H9 (cell line): Measurements from ENCODE around the gene BIRC5. TPM values are rescaled to one million over a fixed set of nuclear protein-coding genes. Genes with fewer than 3 reads are reported as not detected.

Experiments
- DNase-seq: peaks from one replicate; pipeline ENCODE4 v3.0.0-alpha.2; 2017
- H2AFZ ChIP-seq: one replicate; pipeline ENCODE4 v1.6.1; 2013; ENCODE audit warnings: mild to moderate bottlenecking, low read length, control low read depth, moderate library complexity
- H2AK5ac ChIP-seq: 2 replicates; pipeline ENCODE4 v1.6.1; 2013; ENCODE audit warnings: low read length, control low read depth, mixed read lengths; ENCODE audit not compliant: insufficient read length
- H2BK120ac ChIP-seq: one replicate; pipeline ENCODE4 v1.6.1; 2013; ENCODE audit warnings: low read depth, mild to moderate bottlenecking, low read length, control low read depth, inconsistent platforms; ENCODE audit not compliant: poor library complexity, severe bottlenecking
- H2BK12ac ChIP-seq: 2 replicates; pipeline ENCODE4 v1.6.1; 2013; ENCODE audit warnings: low read length, control low read depth, mixed read lengths, low read depth; ENCODE audit not compliant: insufficient read length
- H2BK15ac ChIP-seq: 2 replicates; pipeline ENCODE4 v1.6.1; 2013; ENCODE audit warnings: low read depth, low read length, control low read depth
- H2BK20ac ChIP-seq: one replicate; pipeline ENCODE4 v1.6.1; 2013; ENCODE audit warnings: low read depth, mild to moderate bottlenecking, low read length, control low read depth, inconsistent platforms; ENCODE audit not compliant: poor library complexity, severe bottlenecking
- H2BK5ac ChIP-seq: 2 replicates; pipeline ENCODE4 v1.6.1; 2013; ENCODE audit warnings: low read length, control low read depth, mixed read lengths; ENCODE audit not compliant: insufficient read length
- H3K14ac ChIP-seq: 2 replicates; pipeline ENCODE4 v1.6.1; 2013; ENCODE audit warnings: low read length, control low read depth; ENCODE audit not compliant: insufficient read depth
- H3K18ac ChIP-seq: 2 replicates; pipeline ENCODE4 v1.6.1; 2013; ENCODE audit warnings: low read depth, mild to moderate bottlenecking, mixed read lengths, low read length, control low read depth; ENCODE audit not compliant: insufficient read length
- H3K23ac ChIP-seq: 2 replicates; pipeline ENCODE4 v1.6.1; 2013; ENCODE audit warnings: low read length, control low read depth, mixed read lengths, low read depth; ENCODE audit not compliant: insufficient read length
- H3K23me2 ChIP-seq: 2 replicates; pipeline ENCODE4 v1.6.1; 2013; ENCODE audit warnings: low read depth, mild to moderate bottlenecking, mixed read lengths, low read length, control low read depth; ENCODE audit not compliant: insufficient read length, poor library complexity, severe bottlenecking
- H3K27ac ChIP-seq: 2 replicates; pipeline ENCODE4 v1.5.1; 2013; ENCODE audit warnings: low read length, control low read depth, mixed read lengths, low read depth; ENCODE audit not compliant: insufficient read length
- H3K27me3 ChIP-seq: 2 replicates; pipeline ENCODE4 v1.6.1; 2013; ENCODE audit warnings: low read length, control low read depth, inconsistent platforms; ENCODE audit not compliant: insufficient read depth
- H3K4ac ChIP-seq: 2 replicates; pipeline ENCODE4 v1.6.1; 2013; ENCODE audit warnings: low read depth, mild to moderate bottlenecking, control low read depth, inconsistent platforms, low read length, moderate library complexity
- H3K4me1 ChIP-seq: 2 replicates; pipeline ENCODE4 v1.6.1; 2013; ENCODE audit warnings: low read length, control low read depth, inconsistent platforms; ENCODE audit not compliant: insufficient read depth
- H3K4me2 ChIP-seq: 2 replicates; pipeline ENCODE4 v1.6.1; 2013; ENCODE audit warnings: low read length, control low read depth, mixed read lengths; ENCODE audit not compliant: insufficient read length, insufficient read depth
- H3K56ac ChIP-seq: 2 replicates; pipeline ENCODE4 v1.6.1; 2013; ENCODE audit warnings: low read depth, mild to moderate bottlenecking, mixed read lengths, low read length, control low read depth; ENCODE audit not compliant: insufficient read length
- H3K79me1 ChIP-seq: 2 replicates; pipeline ENCODE4 v1.6.1; 2013; ENCODE audit warnings: low read depth, mild to moderate bottlenecking, moderate library complexity, low read length, control low read depth, inconsistent platforms; ENCODE audit not compliant: insufficient read depth, poor library complexity, severe bottlenecking
- H3K79me2 ChIP-seq: 2 replicates; pipeline ENCODE4 v1.6.1; 2013; ENCODE audit warnings: low read length, control low read depth, inconsistent platforms; ENCODE audit not compliant: insufficient read depth
- H3K9ac ChIP-seq: 2 replicates; pipeline ENCODE4 v1.6.1; 2013; ENCODE audit warnings: low read length, control low read depth, mixed read lengths; ENCODE audit not compliant: insufficient read length; ENCODE audit errors: extremely low read depth
- H3K9me3 ChIP-seq: one replicate; pipeline ENCODE4 v1.6.1; 2013; ENCODE audit warnings: low read depth, low read length, inconsistent platforms; ENCODE audit not compliant: control insufficient read depth
- H3T11ph ChIP-seq: one replicate; pipeline ENCODE4 v1.6.1; 2013; ENCODE audit warnings: mild to moderate bottlenecking, low read length, control low read depth, inconsistent platforms
- H4K20me1 ChIP-seq: one replicate; pipeline ENCODE4 v1.6.1; 2013; ENCODE audit not compliant: control insufficient read depth, insufficient read length, insufficient read depth
- H4K5ac ChIP-seq: 2 replicates; pipeline ENCODE4 v1.6.1; 2013; ENCODE audit warnings: low read depth, mild to moderate bottlenecking, mixed read lengths, low read length, control low read depth; ENCODE audit not compliant: insufficient read length
- H4K8ac ChIP-seq: replicated peaks from 2 replicates; pipeline ENCODE4 v1.6.1; 2013; ENCODE audit warnings: low read length, control low read depth, mixed read lengths, low read depth; ENCODE audit not compliant: insufficient read length
- H4K91ac ChIP-seq: 2 replicates; pipeline ENCODE4 v1.6.1; 2013; ENCODE audit warnings: low read depth, mild to moderate bottlenecking, moderate library complexity, mixed read lengths, low read length, control low read depth; ENCODE audit not compliant: insufficient read length
- H3K27ac Mint-ChIP-seq, 3 experiments: 2 replicates in 2 of 3; 3 replicates in 1 of 3; pipeline ENCODE4 v1.8.0; 2020 to 2021; ENCODE audit warnings: mixed read lengths in 3 of 3, mild to moderate bottlenecking in 1 of 3, moderate library complexity in 1 of 3
- H3K27me3 Mint-ChIP-seq: 2 replicates; pipeline ENCODE4 v1.8.0; 2021; ENCODE audit warnings: low read depth, mild to moderate bottlenecking, moderate library complexity, mixed read lengths
- H3K36me3 Mint-ChIP-seq, 3 experiments: 2 replicates in 2 of 3; 3 replicates in 1 of 3; pipeline ENCODE4 v1.8.0; 2020 to 2021; ENCODE audit warnings: low read depth in 3 of 3, mixed read lengths in 3 of 3; ENCODE audit not compliant: insufficient read depth in 1 of 3
- H3K4me1 Mint-ChIP-seq, 2 experiments: 2 replicates each; pipeline ENCODE4 v1.8.0; 2020; ENCODE audit warnings: mixed read lengths in 2 of 2
- H3K4me3 Mint-ChIP-seq, 2 experiments: 2 replicates in 1 of 2; 3 replicates in 1 of 2; pipeline ENCODE4 v1.8.0; 2020 to 2021; ENCODE audit warnings: mild to moderate bottlenecking in 2 of 2, mixed read lengths in 2 of 2, moderate library complexity in 1 of 2
- H3K9me3 Mint-ChIP-seq, 2 experiments: 2 replicates in 1 of 2; 3 replicates in 1 of 2; pipeline ENCODE4 v1.8.0; 2020; ENCODE audit warnings: mild to moderate bottlenecking in 2 of 2, mixed read lengths in 2 of 2, moderate library complexity in 1 of 2
- WGBS: extraction: QIAGEN DNeasy Blood & Tissue Kit; methylation state at CpG from one replicate; pipeline ENCODE4 v1.1.7; 2013; ENCODE audit warnings: missing lambda C conversion rate, low lambda C conversion rate, mixed read lengths; ENCODE audit not compliant: insufficient read length; ENCODE audit errors: extremely low coverage; 5-methylcytosine and 5-hydroxymethylcytosine counted together
- total RNA-seq: library from RNA; stranded (reverse); gene quantifications from 2 replicates; pipeline ENCODE4 v1.2.1, GENCODE V29; 2021
- TF ChIP-seq, protein P1 (sequence below): fragments of 200-600 bp; sonication (generic); conservative IDR thresholded peaks from 3 replicates; pipeline ENCODE4 v1.8.0; 2021; ENCODE audit warnings: antibody characterized with exemption, mild to moderate bottlenecking

BIRC5 gene
- total RNA-seq, 1 experiment from 2014 or later = 97.8 TPM

- TF ChIP-seq, protein P1, sequence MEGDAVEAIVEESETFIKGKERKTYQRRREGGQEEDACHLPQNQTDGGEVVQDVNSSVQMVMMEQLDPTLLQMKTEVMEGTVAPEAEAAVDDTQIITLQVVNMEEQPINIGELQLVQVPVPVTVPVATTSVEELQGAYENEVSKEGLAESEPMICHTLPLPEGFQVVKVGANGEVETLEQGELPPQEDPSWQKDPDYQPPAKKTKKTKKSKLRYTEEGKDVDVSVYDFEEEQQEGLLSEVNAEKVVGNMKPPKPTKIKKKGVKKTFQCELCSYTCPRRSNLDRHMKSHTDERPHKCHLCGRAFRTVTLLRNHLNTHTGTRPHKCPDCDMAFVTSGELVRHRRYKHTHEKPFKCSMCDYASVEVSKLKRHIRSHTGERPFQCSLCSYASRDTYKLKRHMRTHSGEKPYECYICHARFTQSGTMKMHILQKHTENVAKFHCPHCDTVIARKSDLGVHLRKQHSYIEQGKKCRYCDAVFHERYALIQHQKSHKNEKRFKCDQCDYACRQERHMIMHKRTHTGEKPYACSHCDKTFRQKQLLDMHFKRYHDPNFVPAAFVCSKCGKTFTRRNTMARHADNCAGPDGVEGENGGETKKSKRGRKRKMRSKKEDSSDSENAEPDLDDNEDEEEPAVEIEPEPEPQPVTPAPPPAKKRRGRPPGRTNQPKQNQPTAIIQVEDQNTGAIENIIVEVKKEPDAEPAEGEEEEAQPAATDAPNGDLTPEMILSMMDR = no peak
- Histone ChIP-seq H3K56ac (no peak overlapping the region), H3K14ac (no peak overlapping the region), H3K27me3 (no peaks in the 10 kb centered on the region), H4K91ac (no peak overlapping the region), H3K9ac (no peak overlapping the region), H3T11ph (no peak overlapping the region), H3K79me2 (no peaks in the 10 kb centered on the region; the same call in 1 of the 2 replicates), H2AFZ (no peak overlapping the region), H3K23me2 (no peaks in the 10 kb centered on the region), H3K4me2 (no peak overlapping the region), H2BK120ac (no peak overlapping the region), H2AK5ac (no peak overlapping the region), H4K5ac (no peak overlapping the region), H3K79me1 (no peaks in the 10 kb centered on the region), H2BK20ac (no peak overlapping the region), H3K27ac (no peak overlapping the region), H4K8ac (no peak overlapping the region), H4K20me1 (no peaks in the 10 kb centered on the region), H3K18ac (no peak overlapping the region), H2BK5ac (no peak overlapping the region), H3K4me1 (no peaks in the 10 kb centered on the region), H2BK12ac (no peak overlapping the region), H2BK15ac (no peak overlapping the region), H3K23ac (no peak overlapping the region), H3K4ac (no peak overlapping the region), H3K9me3 (no peaks in the 10 kb centered on the region)
- Mint-ChIP-seq H3K27ac (no peak overlapping the region), H3K9me3 (peaks cover 0 to 2% of the 10 kb centered on the region in 2 experiments; a peak in 1 of 5 replicates), H3K36me3 (peaks cover 9 to 46% (median 26%) of the 10 kb centered on the region in 3 experiments; a peak in 6 of 7 replicates), H3K27me3 (no peaks in the 10 kb centered on the region), H3K4me1 (no peaks in the 10 kb centered on the region), H3K4me3 (no peak overlapping the region)
- DNase-seq = no peak
- no CpG with 5 or more reads among the region's 17 CpGs for WGBS
These were observed 8.8 kb upstream of the BIRC5 start for GRCh38 chr17:78205124-78205775.
